RWPE2 (cell line): ENCODE measurements around the gene TMEM91.

Experiments
- ATAC-seq: fragments of 200-7000 bp; cut with Tn5 transposase; 3 replicates; pipeline ENCODE4 v1.9.1; 2021; ENCODE audit warnings: low read depth
- DNase-seq: peaks from one replicate; pipeline ENCODE4 v3.0.0-alpha.2; 2020; ENCODE audit warnings: low spot score
- H3K27ac ChIP-seq: fragments of 450-650 bp; 2 replicates; pipeline ENCODE4 v1.5.1; 2017; ENCODE audit warnings: mild to moderate bottlenecking; ENCODE audit not compliant: poor library complexity, severe bottlenecking
- H3K27me3 ChIP-seq: fragments of 250-450 bp; sonication (Bioruptor Pico); 2 replicates; pipeline ENCODE4 v1.5.1; 2021; ENCODE audit warnings: mild to moderate bottlenecking, moderate library complexity; ENCODE audit not compliant: insufficient read depth, poor library complexity, severe bottlenecking
- H3K36me3 ChIP-seq: fragments of 250-450 bp; sonication (Bioruptor Pico); 2 replicates; pipeline ENCODE4 v1.5.1; 2020; ENCODE audit warnings: low read depth, mild to moderate bottlenecking, moderate library complexity
- H3K4me1 ChIP-seq: fragments of 250-450 bp; sonication (Bioruptor Pico); 2 replicates; pipeline ENCODE4 v1.5.1; 2021; ENCODE audit warnings: mild to moderate bottlenecking, moderate library complexity; ENCODE audit not compliant: insufficient read depth, poor library complexity, severe bottlenecking
- H3K4me3 ChIP-seq: fragments of 250-450 bp; sonication (Bioruptor Pico); 2 replicates; pipeline ENCODE4 v1.5.1; 2021; ENCODE audit warnings: mild to moderate bottlenecking, moderate library complexity; ENCODE audit not compliant: severe bottlenecking
- H3K9me3 ChIP-seq: fragments of 250-450 bp; sonication (Bioruptor Pico); 2 replicates; pipeline ENCODE4 v1.5.1; 2021; ENCODE audit warnings: mild to moderate bottlenecking, moderate library complexity; ENCODE audit not compliant: severe bottlenecking
- TF ChIP-seq, protein P1 (sequence below): fragments of 450-650 bp; IDR thresholded peaks from one replicate; pipeline ENCODE4 v1.5.1; 2017; ENCODE audit warnings: mild to moderate bottlenecking, moderate library complexity; ENCODE audit not compliant: poor library complexity, severe bottlenecking

TMEM91 gene

DNA sequence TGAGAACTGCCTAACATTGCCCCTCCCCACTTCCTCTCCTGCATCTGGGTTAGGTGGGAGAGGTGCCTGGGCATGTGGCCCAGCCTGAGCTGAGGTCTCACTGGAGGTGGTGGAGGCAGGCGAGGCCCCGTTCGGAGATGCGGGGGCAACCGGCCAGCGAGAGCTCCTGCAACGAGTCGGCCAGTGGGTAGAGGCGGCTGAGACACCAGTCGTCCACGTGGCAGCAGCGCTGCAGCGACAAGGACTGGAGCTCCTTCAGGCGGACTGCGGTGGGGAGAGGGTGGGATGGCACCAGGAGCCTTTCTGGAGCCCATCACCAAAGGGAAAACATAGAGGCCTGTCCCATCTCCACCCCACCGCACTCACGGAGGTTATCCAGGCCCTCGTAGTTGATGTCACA, 56.8 kb downstream of the TMEM91 start:
- TF ChIP-seq, protein P1, sequence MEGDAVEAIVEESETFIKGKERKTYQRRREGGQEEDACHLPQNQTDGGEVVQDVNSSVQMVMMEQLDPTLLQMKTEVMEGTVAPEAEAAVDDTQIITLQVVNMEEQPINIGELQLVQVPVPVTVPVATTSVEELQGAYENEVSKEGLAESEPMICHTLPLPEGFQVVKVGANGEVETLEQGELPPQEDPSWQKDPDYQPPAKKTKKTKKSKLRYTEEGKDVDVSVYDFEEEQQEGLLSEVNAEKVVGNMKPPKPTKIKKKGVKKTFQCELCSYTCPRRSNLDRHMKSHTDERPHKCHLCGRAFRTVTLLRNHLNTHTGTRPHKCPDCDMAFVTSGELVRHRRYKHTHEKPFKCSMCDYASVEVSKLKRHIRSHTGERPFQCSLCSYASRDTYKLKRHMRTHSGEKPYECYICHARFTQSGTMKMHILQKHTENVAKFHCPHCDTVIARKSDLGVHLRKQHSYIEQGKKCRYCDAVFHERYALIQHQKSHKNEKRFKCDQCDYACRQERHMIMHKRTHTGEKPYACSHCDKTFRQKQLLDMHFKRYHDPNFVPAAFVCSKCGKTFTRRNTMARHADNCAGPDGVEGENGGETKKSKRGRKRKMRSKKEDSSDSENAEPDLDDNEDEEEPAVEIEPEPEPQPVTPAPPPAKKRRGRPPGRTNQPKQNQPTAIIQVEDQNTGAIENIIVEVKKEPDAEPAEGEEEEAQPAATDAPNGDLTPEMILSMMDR, result no peak
- H3K4me3 ChIP-seq, result no peak overlapping the region
- no peaks in the 10 kb centered on the region for H3K27me3 ChIP-seq
- H3K27ac ChIP-seq, result no peak overlapping the region
- ATAC-seq (no peak), DNase-seq (no peak)
- peaks cover 28% of the 10 kb centered on the region for H3K36me3 ChIP-seq
- no peaks in the 10 kb centered on the region for H3K9me3 ChIP-seq
- H3K4me1 ChIP-seq, result no peaks in the 10 kb centered on the region
